Tibial nerve (tissue), 4 donors: ENCODE data around the gene ARL4D. TPM values are rescaled to one million over a fixed set of nuclear protein-coding genes. Genes with fewer than 3 reads are reported as not detected.

ENCODE experiments used
- DNase-seq, 2 donors: peaks; one replicate each; pipeline ENCODE4 v3.0.0-alpha.2; 2019; ENCODE audit warnings: low spot score in 2 of 2
- H3K27ac ChIP-seq, 4 donors: fragments of 200-600 bp; sonication (generic) in 3 of 4; one replicate each; pipeline ENCODE4 v1.5.1; 2017 to 2019; ENCODE audit warnings: mild to moderate bottlenecking in 1 of 4
- H3K27me3 ChIP-seq, 2 donors: fragments of 200-600 bp; sonication (generic) in 1 of 2; one replicate each; pipeline versions ENCODE4 v1.5.1 to v1.6.0; 2017 to 2019
- H3K36me3 ChIP-seq, 3 donors: fragments of 200-600 bp; sonication (generic); one replicate each; pipeline ENCODE4 v1.5.1; 2018 to 2019
- H3K4me1 ChIP-seq, 4 donors: fragments of 200-600 bp; sonication (generic) in 3 of 4; one replicate each; pipeline ENCODE4 v1.5.1; 2017 to 2019
- H3K4me3 ChIP-seq, 4 donors: fragments of 200-600 bp; sonication (generic) in 3 of 4; one replicate each; pipeline ENCODE4 v1.5.1; 2017 to 2019; ENCODE audit warnings: mild to moderate bottlenecking in 1 of 4, moderate library complexity in 1 of 4
- H3K9me3 ChIP-seq, 4 donors: fragments of 200-600 bp; sonication (generic) in 3 of 4; one replicate each; pipeline ENCODE4 v1.5.1; 2017 to 2019
- CTCF ChIP-seq, 5 experiments: fragments of 200-600 bp in 3 of 5; fragments of 450-650 bp in 2 of 5; sonication (generic) in 3 of 5; IDR thresholded peaks; one replicate each; pipeline ENCODE4 v1.5.1; 2016 to 2019; ENCODE audit warnings: antibody characterized with exemption in 5 of 5, mild to moderate bottlenecking in 3 of 5, moderate library complexity in 2 of 5
- EP300 ChIP-seq, 2 donors: sonication (generic); formaldehyde crosslinking; IDR thresholded peaks; one replicate each; pipeline ENCODE4 v1.6.1; 2017; ENCODE audit warnings: antibody characterized with exemption in 2 of 2, mild to moderate bottlenecking in 1 of 2
- POLR2A ChIP-seq, 2 donors: fragments of 450-650 bp; IDR thresholded peaks; one replicate each; pipeline ENCODE4 v1.6.1; 2017; ENCODE audit warnings: antibody characterized with exemption in 2 of 2, mild to moderate bottlenecking in 2 of 2, moderate library complexity in 2 of 2
- WGBS, 2 donors: methylation state at CpG; one replicate each; pipeline ENCODE4 v1.1.5; 2018; 5-methylcytosine and 5-hydroxymethylcytosine counted together
- total RNA-seq, 4 donors: library from RNA; depleted of rRNA; stranded (reverse); fragments of >200 nt; gene quantifications; one replicate each; pipeline ENCODE4 v1.1.0, GENCODE V29; 2016

Gene ARL4D
- total RNA-seq, 4 donors from 2014 or later: 27.9 to 65.8 (median 53.0) TPM

- no peaks in the 10 kb centered on the region for H3K27me3 ChIP-seq
- no peak for DNase-seq
- no peak overlapping the region for H3K4me3 ChIP-seq
- no peak for TF ChIP-seq POLR2A (IDR thresholded peaks at IDR 0.05)
- H3K36me3 ChIP-seq: no peaks in the 10 kb centered on the region
- WGBS, 2 donors: 63% methylated on average over 6 of the region's 6 CpGs
- H3K9me3 ChIP-seq: no peaks in the 10 kb centered on the region
- peak overlapping the region in 2 of 4 donors; percentile 0 to 59 for H3K27ac ChIP-seq
- peaks cover 0 to 21% (median 2%) of the 10 kb centered on the region in 4 donors for H3K4me1 ChIP-seq
Observed at GRCh38 chr17:43430936-43431713, 32.3 kb downstream of the ARL4D start.

- Histone ChIP-seq H3K4me3 (no peak overlapping the region), H3K27me3 (no peaks in the 10 kb centered on the region), H3K36me3 (no peaks in the 10 kb centered on the region), H3K4me1 (peaks cover 0 to 21% (median 2%) of the 10 kb centered on the region in 4 donors), H3K27ac (peak overlapping the region in 2 of 4 donors; percentile 0 to 59), H3K9me3 (no peaks in the 10 kb centered on the region)
- TF ChIP-seq POLR2A (IDR thresholded peaks at IDR 0.05) (no peak), EP300 (IDR thresholded peaks at IDR 0.05) (peak in 1 of 2 donors; percentile 46)
- DNase-seq: peak in 1 of 2 donors; percentile 48
- WGBS, 2 donors: 35 to 49% methylated on average over 9 of the region's 9 CpGs
Observed at GRCh38 chr17:43431714-43432523, 33.1 kb downstream of the ARL4D start.

GRCh38 chr17:43434902-43435319, 36.1 kb downstream of the ARL4D start:
- no peak overlapping the region for H3K4me3 ChIP-seq
- no peaks in the 10 kb centered on the region for H3K36me3 ChIP-seq
- TF ChIP-seq POLR2A (IDR thresholded peaks at IDR 0.05) (no peak), CTCF (IDR thresholded peaks at IDR 0.05) (no peak), EP300 (IDR thresholded peaks at IDR 0.05) (no peak)
- no peak overlapping the region for H3K27ac ChIP-seq
- H3K4me1 ChIP-seq: peaks cover 0 to 21% (median 2%) of the 10 kb centered on the region in 4 donors
- H3K9me3 ChIP-seq: no peaks in the 10 kb centered on the region
- no peaks in the 10 kb centered on the region for H3K27me3 ChIP-seq
- no peak for DNase-seq
- 77 to 81% methylated on average over 4 of the region's 4 CpGs for WGBS, 2 donors

GRCh38 chr17:43437756-43438155, 39.0 kb downstream of the ARL4D start:
- H3K27me3 ChIP-seq: no peaks in the 10 kb centered on the region
- H3K9me3 ChIP-seq: no peaks in the 10 kb centered on the region
- H3K27ac ChIP-seq: no peak overlapping the region
- no peak overlapping the region for H3K4me3 ChIP-seq
- no peak for DNase-seq
- no peaks in the 10 kb centered on the region for H3K36me3 ChIP-seq
- TF ChIP-seq CTCF (IDR thresholded peaks at IDR 0.05) (no peak), EP300 (IDR thresholded peaks at IDR 0.05) (no peak), POLR2A (IDR thresholded peaks at IDR 0.05) (no peak)
- 64 to 79% methylated on average over 1 of the region's 1 CpG for WGBS, 2 donors
- H3K4me1 ChIP-seq: peaks cover 0 to 6% (median 0%) of the 10 kb centered on the region in 4 donors

GRCh38 chr17:43438626-43439025, 39.8 kb downstream of the ARL4D start:
- 65 to 75% methylated on average over 5 of the region's 5 CpGs for WGBS, 2 donors
- TF ChIP-seq POLR2A (IDR thresholded peaks at IDR 0.05) (no peak), CTCF (IDR thresholded peaks at IDR 0.05) (no peak), EP300 (IDR thresholded peaks at IDR 0.05) (no peak)

GRCh38 chr17:43439041-43439440, 40.2 kb downstream of the ARL4D start:
- H3K27ac ChIP-seq: no peak overlapping the region
- 50 to 69% methylated on average over 1 of the region's 1 CpG for WGBS, 2 donors
- no peaks in the 10 kb centered on the region for H3K9me3 ChIP-seq
- DNase-seq: no peak
- no peak overlapping the region for H3K4me3 ChIP-seq
- no peaks in the 10 kb centered on the region for H3K27me3 ChIP-seq
- no peak for TF ChIP-seq CTCF (IDR thresholded peaks at IDR 0.05)
- TF ChIP-seq POLR2A (IDR thresholded peaks at IDR 0.05): no peak
- TF ChIP-seq EP300 (IDR thresholded peaks at IDR 0.05): no peak
- peaks cover 0 to 3% (median 0%) of the 10 kb centered on the region in 4 donors for H3K4me1 ChIP-seq
- no peaks in the 10 kb centered on the region for H3K36me3 ChIP-seq

More at GRCh38 chr17:43438626-43439025, 39.8 kb downstream of the ARL4D start:
- Histone ChIP-seq H3K9me3 (no peaks in the 10 kb centered on the region), H3K36me3 (no peaks in the 10 kb centered on the region), H3K4me1 (peaks cover 0 to 3% (median 0%) of the 10 kb centered on the region in 4 donors), H3K27me3 (no peaks in the 10 kb centered on the region), H3K4me3 (no peak overlapping the region), H3K27ac (no peak overlapping the region)
- DNase-seq: no peak
